GM12801 (cell line): ENCODE results near the gene TMEM131.

Experiments
- TF ChIP-seq, protein P1 (sequence below): IDR thresholded peaks from one replicate; pipeline ENCODE4 v1.5.1; 2011; ENCODE audit warnings: control low read depth; ENCODE audit not compliant: insufficient read length; ENCODE audit errors: extremely low read depth

Gene TMEM131

DNA sequence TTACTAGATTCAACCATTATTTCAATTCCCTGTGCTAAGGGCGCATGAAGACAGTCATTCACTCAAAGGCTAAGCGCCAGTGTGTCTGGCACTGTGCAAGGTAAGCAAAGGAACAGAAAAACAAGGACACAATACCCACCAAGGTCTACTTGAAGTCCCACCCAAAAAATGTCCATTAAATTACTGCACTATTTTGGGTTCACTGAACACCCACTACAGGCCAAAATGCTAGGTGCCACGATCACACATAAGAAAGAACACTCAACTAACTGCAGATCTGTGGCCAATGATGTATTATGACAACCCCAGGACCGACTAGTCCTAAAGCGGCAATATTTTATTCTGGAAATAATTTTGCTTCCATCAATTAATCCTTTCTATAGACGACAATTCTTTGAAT lies 1.8 kb downstream of the TMEM131 start:
- TF ChIP-seq, protein P1, sequence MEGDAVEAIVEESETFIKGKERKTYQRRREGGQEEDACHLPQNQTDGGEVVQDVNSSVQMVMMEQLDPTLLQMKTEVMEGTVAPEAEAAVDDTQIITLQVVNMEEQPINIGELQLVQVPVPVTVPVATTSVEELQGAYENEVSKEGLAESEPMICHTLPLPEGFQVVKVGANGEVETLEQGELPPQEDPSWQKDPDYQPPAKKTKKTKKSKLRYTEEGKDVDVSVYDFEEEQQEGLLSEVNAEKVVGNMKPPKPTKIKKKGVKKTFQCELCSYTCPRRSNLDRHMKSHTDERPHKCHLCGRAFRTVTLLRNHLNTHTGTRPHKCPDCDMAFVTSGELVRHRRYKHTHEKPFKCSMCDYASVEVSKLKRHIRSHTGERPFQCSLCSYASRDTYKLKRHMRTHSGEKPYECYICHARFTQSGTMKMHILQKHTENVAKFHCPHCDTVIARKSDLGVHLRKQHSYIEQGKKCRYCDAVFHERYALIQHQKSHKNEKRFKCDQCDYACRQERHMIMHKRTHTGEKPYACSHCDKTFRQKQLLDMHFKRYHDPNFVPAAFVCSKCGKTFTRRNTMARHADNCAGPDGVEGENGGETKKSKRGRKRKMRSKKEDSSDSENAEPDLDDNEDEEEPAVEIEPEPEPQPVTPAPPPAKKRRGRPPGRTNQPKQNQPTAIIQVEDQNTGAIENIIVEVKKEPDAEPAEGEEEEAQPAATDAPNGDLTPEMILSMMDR = no peak

DNA sequence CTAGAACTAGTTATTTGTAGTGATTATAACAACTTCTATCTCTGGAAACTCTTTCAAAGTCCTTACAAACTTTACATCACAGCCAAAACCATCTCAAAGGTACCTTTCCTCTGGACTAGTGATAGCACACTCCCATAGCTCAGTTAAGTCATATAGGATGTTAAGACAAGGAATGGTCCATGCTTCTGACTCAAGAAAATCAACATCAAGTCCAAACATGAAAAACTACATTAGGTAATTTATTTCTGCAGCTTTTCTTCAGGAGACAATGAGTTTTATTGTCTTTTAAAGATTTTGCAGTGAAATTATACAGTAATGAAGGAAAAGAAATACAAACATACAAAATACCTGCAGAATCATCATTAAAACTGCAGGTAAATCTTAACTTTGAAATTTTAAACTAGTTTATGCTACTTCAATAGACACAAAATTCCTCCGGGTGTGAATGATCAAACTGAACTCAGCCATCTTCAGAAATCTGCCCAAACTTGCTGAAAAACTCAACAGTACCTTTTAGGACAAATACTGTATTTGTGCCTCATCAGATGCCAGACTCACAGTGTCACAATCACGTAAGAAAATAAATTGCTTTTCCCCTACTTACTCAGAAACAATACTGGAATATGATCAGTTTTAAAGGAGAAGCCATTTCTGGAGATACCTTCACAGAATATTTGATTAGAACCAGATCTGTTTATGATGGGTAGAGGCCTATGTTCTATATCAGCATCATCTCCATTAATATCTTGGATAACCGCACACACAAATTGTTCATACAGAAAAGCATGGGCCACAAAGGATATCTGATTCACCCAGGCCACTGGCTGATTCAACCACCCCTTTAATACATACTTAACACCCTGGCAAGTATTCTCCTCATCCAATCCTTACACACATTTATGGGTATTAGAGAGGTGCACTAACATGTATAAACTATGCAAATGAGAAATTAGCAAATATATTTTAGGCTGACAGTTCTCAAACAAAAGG lies 2.6 kb downstream of the TMEM131 start:
- TF ChIP-seq, protein P1 = no peak

DNA sequence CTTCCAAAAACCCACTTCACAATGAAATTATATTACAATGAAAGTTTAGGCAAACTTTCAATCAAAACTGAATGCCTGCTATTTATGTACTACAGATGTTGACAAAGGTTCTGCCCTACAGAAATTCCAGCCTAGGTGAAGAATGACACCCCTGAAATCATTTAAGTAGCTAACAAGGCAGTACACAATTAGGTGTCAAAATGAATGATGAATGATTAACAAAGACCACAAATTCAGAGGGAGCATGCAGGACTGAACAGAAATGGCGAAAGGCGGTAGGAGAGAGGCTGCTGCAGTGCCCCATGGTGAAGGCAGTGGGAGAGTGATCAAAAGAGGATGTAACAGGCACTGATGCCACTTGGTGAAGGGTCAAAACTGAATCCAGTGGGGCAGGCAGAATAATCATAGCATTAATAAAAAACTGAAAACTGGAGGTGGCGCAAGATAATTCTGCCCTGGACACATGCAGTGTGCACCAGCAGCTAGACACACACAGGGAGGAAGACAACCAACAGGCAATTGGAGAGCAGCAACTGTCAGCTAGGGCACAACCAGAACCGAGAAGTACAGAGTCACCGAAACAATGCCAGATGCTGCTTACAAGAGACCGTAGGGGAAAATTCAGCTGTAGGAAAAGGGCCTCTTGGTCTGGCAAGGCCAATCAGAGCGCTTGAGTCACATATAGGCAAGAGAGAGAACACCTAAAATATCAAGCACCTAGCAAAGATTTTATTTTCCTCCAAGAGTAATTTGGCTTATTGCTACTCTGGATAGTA lies 4.5 kb downstream of the TMEM131 start:
- TF ChIP-seq, protein P1 = no peak

DNA sequence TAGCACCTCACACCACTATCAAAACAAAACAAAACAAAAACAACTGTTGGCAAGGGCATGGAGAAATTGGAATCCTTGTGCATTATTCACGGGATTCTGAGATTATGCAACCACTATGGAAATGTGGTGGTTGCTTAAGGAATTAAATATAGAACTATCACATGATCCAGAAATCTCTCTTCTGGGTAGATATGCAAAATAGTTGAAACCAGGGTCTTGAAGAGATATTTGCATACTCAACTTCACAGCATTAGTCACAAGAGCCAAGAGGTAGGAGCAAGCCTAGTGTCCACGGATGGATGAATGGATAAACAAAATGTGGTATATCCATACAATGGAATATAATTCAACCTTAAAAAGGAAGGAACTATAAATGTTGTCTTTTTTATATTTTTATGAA lies 7.0 kb downstream of the TMEM131 start:
- TF ChIP-seq, protein P1 = no peak

DNA sequence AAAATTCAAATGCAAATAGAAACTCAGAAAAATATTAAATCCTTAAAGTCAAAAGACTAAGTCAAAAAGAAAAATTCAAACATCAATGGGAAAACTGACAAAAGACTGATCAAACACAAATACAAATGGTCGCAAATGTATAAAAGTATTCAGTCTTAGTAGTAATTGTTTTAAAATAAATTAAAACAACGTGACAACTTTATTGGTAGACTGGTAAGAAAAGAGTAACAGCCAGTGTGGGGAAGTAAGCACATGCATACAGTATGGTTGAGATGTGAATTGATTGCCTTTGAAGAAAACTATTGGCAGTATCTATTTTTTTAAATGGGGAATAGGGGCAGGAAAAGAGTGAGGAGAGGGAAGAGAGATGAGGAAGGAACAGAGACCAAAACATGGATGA lies 9.8 kb downstream of the TMEM131 start:
- TF ChIP-seq, protein P1 = no peak

DNA sequence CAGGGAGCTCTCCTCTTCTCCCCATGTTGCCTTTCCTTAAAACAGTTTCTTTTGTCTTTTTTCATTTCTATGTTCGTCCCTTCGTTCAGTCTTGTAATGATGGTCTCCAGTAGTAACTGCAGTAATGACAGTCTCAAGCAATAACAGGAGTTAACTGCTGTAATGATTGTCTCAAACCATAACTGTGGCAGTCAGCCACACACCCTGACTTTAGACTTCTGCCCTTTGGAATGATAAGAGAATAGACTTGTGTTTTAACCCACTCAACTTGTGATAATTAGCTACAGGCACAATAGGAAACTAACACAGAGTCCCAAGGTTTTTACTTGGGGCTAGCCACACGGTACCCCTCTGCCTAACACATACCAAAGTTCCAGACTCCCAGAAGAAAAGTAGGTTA lies 12.1 kb downstream of the TMEM131 start:
- TF ChIP-seq, protein P1 = no peak

DNA sequence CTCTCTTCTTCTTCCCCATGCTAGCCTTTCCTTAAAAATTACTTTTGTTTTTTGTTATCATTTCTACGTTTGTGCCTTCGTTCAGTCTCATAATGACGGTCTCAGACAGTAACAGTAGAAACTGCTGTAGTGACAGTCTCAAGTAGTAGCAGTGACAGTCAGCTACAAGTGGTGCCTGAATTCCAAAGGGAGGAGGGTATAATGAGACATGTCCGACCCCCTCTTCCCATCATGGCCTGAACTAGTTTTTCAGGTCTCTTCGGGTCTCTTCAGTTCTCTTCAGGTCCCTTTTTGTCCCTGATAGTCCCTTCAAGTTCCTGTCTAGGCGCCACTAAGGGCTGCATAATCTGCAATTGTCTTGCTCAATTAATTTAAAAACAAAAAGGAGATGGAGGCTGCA lies 12.6 kb downstream of the TMEM131 start:
- TF ChIP-seq, protein P1 = no peak
